Measurements from ENCODE around the gene ADAMTS6.
A peak's percentile ranks its signal among the peaks of the same experiment; 100 is the strongest.
"Not testable (repeated sequence)": the region's sequence is repeated elsewhere in the genome, so short reads cannot be mapped to it uniquely, and the experiment has no call there.

ADAMTS6 gene, protein sequence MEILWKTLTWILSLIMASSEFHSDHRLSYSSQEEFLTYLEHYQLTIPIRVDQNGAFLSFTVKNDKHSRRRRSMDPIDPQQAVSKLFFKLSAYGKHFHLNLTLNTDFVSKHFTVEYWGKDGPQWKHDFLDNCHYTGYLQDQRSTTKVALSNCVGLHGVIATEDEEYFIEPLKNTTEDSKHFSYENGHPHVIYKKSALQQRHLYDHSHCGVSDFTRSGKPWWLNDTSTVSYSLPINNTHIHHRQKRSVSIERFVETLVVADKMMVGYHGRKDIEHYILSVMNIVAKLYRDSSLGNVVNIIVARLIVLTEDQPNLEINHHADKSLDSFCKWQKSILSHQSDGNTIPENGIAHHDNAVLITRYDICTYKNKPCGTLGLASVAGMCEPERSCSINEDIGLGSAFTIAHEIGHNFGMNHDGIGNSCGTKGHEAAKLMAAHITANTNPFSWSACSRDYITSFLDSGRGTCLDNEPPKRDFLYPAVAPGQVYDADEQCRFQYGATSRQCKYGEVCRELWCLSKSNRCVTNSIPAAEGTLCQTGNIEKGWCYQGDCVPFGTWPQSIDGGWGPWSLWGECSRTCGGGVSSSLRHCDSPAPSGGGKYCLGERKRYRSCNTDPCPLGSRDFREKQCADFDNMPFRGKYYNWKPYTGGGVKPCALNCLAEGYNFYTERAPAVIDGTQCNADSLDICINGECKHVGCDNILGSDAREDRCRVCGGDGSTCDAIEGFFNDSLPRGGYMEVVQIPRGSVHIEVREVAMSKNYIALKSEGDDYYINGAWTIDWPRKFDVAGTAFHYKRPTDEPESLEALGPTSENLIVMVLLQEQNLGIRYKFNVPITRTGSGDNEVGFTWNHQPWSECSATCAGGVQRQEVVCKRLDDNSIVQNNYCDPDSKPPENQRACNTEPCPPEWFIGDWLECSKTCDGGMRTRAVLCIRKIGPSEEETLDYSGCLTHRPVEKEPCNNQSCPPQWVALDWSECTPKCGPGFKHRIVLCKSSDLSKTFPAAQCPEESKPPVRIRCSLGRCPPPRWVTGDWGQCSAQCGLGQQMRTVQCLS (N-terminal part only)

DNA sequence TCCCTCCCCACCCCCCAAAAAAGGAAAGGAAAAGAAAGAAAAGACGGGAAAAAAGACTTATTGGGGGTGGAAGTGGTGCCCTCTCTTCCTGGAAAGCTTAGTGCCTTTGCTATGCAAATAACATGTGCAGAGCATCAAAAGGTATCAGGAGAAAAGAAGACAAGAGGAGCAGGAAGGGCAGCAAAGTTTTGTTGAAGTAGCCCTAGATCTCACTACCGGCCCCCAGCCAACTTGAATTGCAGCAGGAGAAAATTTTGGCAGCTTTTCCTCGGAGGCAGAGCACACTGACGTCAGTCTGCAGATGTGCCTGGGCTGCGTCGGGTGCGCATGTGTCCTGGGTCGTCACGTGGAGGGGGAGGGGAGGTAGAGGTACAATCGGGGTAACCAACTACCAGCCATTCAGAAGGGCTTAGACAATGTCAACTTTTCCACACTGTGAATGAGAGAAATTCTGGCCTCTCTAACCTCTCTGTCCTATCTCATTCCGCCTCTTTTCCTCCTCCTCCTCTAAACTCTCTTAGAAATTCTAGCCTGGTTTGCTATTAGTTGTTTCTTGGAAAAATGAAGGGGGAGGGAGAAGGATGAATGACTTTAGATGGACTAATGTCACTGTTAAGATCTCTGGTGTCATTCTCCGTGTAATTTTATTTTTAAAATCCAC is at the start of gene ADAMTS6:
Gene ADAMTS6, minus strand, starts transcription at position 286 of the 661 bp plus-strand sequence. CDS start 8,247 bp downstream, outside the sequence.
- peak; percentile 81 for DNase-seq

DNA sequence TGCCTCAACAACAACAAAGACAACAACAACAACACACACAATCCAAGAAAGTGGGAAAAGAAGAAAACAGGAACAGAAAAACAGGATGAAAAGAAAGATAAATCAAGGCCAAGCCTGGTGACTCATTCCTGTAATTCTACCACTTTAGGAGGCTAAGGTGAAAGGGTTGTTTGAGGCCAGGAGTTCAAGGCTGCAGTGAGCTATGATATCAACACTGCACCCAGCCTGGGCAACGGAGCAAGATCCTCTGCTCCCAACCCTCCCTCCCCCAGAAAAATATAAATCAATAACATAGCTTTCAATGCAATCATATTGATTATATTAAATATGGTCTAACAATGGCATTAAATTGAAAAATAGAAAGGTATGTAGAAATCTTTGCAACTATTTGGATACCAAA is 49.2 kb upstream of the ADAMTS6 start:
- no peak for DNase-seq

DNA sequence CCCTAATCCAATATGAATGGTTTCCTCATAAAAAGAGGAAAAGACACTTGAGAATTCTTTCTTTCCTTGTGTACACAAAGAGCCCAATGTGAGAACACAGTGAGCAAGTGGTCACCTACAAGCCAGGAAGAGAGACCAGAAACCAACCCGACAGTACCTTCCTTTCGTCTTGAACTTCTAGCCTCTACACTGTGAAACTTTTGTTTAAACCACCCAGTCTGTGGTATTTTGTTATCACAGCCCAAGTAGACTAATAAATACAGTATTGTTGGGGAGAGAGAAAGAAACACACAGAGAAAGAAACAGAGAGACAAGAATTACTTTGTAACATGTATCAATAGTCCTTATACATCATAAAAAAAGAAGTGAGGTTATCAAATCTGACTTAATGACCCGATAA is 44.0 kb upstream of the ADAMTS6 start:
- no peak for DNase-seq

DNA sequence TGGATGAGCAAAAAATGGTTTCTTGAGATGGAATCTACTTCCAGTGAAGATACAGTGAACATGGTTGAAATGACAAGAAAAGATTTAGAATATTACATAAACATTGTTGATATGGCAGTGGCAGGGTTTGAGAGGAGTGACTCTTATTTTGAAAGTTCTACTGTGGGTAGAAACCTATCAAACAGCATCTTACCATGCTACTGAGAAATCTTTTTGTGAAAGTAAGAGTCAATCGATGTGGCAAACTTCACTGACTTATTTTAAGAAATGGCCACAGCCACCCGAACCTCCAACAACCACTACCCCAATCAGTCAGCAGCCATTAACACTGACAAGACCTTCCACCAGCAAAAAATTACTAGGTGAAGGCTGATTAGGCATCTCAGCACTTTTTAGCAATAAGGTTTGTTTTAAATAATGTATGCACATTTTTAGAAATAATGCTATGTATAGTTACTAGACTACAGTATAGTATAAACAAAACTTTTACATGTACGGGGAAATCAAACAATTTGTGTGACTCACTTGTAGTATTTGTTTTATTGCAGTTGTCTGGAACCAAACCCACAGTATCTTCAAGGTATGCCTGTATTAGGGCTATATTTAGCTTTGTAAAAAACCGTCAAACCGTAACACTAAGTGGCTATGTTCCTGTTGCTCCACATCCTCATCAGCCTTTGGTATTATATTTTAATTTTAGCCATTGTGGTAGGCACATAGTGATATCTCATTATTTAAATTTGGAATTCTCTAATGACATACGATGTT is 30.6 kb upstream of the ADAMTS6 start:
- no peak for DNase-seq

DNA sequence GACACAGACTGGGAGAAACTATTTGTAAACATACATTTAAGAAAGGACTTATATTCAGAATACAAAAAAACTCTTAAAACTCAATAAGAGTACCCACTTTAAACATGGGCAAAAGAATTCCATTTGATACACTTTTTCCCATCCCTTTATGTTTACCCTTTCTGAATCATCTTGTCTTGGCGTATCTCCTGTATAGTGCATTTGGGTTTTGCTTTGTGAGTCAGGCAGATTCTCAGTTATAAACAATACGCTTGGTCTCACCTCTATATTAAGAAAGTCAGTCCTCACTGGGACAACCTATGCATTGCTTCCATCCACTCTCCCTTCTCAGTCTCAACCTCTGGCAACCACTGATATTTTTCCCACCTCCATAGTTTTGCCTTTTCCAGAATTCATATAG is 27.3 kb upstream of the ADAMTS6 start:
- DNase-seq, result no peak

DNA sequence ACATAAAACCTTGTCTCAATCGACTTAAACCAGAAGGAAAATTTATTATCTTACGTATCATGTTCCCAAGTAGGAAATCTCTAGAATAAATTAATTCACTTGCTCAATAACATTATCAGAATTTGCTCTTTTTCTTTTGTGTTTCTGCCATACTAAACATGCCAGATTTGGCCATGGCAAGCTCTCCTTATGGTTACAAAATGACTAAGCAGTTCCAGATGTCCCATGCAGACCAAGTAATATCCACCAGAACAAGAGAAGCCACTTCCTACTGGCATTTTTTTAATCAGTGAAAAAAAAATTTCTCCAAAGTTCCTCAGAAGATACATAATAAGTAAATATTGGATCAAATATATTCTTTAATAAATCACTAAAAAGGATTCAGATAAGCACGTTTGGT is 25.2 kb upstream of the ADAMTS6 start:
- DNase-seq, result no peak

DNA sequence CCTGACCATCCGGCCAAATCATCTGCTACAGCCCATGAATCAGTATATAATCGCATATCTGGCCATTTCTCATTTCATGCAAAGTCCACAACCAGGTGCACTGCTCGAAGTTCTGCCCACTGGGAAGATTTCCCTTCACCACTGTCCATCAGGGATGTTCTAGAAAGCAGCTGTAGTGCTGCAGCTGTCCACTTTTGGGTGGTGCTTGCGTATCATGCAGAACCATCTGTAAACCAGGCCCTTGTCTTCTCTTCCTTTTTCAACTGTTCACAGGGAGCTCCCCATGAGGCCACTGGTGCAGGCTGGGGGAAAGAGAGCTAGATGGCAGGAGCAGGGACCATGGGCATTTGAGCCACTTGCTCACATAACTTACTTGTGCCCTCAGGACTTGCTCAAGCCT is 7.4 kb upstream of the ADAMTS6 start:
- no peak for DNase-seq

DNA sequence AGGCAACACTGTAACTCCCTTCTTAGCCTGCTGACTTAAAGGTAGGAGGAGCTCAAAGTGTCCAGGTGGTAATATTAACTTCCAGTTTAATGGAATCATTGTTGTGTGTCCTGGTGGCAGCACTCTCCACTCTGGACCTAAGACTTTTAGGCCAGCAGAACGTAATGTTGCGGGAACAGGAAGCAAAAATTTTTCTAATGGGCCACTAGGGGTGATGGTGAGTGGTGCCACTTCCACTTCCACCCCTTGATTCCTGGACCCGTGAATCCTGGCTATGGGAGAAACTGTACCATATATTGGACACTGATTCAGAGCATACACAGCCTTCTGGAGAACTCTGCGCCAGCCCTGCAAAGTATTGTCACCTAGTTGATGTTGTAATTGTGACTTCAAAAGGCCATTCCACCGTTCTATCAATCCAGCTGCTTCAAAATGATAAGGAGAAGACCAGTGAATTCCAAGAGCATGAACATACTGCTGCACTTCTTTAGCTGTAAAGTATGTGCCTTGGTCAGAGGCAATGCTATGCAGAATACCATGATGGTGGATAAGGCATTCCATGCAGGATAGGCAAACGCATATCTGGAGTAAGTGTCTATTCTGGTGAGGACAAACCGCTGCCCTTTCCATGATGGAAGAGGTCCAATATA is 6.4 kb upstream of the ADAMTS6 start:
- not testable (repeated sequence) for DNase-seq

DNA sequence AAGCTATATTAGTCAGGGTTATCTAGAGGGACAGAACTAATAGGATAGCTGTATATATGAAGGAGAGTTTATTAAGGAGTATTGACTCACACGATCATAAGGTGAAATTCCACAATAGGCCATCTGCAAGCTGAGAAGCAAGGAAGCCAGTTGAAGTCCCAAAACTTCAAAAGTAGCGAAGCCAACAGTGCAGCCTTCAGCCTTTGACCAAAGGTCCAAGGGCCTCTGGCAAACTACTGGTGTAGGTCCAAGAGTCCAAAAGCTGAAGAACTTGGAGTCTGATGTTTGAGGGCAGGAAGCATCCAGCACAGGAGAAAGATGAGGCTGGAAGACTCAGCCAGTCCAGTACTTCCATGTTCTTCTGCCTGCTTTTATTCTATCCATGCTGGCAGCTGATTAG is 5.1 kb upstream of the ADAMTS6 start:
- DNase-seq, result not testable (repeated sequence)

DNA sequence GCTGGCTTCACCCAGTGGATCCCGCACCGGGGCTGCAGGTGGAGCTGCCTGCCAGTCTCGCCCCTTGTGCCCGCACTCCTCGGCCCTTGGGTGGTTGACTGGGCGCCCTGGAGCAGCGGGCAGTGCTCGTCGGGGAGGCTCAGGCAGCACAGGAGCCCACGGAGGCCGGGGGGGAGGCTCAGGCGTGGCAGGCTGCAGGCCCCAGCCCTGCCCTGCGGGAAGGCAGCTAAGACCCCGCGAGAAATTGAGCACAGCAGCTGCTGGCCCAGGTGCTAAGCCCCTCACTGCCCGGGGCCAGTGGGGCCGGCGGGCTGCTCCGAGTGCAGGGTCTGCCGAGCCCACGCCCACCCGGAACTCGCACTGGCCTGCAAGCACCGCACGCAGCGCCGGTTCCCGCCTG is 3.7 kb upstream of the ADAMTS6 start:
- DNase-seq, result no peak

DNA sequence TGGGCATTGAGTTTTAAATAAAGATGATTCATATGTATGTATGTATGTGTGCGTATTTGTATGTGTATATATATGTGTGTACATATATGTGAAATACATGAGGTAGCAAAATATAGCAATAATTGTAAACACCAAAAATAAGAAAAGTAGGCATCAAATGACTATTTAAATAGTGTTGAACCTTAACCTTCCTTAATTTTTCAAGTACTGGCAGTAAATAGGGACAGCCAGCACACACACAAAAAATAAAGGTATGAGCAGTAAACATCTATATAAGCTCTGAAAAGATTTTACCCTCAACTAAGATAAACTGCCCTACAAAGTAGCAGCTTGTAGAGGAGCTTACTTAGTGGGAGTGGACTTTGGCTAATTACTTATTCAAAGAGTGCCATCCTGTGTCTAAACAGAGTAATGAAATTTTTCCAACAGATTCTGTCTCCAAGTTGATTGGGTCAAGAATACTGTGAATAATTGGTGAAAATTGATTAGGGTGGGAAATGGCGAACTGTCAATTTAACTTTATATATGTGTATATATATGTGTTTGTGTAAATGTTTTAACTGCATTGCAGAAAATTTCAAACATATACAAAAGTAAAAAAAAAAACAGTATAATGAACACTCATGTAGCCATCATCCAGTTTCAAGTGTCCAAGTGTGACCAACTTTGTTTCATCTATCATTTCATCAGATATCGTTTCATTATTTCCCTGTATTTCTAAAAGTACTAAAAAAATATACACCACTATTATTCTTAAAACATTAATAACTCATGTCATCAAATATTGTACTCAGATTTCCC is 2.0 kb upstream of the ADAMTS6 start:
- DNase-seq, result no peak

DNA sequence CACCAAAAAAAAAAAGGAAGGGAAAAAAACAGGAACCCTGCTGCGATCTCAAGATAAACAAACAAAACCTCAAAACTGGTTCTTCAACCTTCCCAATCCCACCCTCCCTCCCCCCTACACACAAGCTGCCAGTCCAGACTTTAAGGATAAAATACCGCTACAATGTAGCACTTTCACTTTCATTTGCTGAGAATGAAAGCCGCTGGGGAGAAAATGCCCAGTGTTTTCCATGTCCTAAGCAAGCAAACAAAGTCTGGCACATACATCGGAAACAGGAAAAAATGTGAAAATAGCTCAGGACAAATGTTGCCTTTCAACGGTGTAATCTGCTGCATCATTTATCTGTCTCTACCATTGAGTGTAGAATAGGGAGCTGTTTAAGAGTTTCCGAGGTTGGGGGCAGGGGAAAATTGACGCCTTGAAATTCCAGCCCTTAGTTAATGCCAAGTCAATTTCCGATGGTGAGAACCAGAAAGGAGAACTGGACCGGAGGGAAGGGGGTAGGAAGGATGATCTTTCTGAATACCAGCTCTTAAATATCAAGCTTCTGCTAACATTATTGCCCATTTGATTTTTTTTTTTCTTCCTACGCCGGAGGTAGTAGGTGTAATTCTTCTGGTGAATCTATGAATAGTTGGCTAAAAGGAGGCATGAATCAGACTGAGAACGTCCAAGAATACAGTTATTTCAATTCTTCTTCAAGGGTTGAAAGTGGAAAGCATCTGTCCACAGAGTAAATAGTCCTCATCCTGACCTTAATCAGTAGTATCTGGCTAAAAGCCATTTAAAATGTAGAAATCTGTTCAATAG is 1.2 kb upstream of the ADAMTS6 start:
- no peak for DNase-seq

DNA sequence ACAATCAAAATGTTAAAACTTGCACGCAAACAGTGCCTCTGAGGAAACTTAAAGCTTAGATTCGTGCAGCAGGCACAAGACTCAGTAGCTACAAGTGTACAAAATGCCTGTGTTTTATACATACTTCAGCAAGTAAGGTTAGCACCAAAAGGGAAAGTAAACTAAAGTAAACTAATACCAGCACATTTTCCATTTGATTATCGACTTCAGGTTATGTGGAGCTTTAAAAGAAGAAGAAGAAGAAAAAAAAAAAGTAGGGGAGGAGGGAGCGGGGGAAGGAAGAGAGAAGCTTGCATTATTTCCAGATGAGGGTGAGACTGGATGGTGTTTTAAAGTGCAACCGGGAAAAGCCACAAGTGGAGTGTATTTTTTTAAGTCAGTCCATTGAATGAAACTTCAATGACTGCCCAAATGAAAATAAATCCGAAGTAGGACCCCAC is 596 bp upstream of the ADAMTS6 start:
- DNase-seq, result no peak

DNA sequence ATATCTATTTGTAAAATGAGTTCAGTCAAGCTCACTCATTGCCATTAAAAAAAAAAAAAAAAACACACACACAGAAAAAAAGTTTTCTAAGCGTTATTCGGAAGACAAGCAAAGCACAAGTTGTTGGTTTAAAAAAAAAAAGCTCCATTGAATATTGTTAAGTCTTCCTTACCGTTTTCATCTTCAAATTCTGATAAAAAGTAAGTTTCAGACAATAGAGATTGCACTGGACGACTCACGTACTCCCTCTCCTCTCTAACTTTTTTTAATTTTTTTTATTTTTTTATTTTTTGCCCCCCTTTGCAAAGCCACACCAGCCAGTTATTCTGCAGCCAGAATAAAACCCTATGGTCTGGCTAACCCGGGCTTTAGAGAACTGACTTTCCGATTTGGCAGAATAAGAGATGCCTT is 544 bp downstream of the ADAMTS6 start:
- no peak for DNase-seq

DNA sequence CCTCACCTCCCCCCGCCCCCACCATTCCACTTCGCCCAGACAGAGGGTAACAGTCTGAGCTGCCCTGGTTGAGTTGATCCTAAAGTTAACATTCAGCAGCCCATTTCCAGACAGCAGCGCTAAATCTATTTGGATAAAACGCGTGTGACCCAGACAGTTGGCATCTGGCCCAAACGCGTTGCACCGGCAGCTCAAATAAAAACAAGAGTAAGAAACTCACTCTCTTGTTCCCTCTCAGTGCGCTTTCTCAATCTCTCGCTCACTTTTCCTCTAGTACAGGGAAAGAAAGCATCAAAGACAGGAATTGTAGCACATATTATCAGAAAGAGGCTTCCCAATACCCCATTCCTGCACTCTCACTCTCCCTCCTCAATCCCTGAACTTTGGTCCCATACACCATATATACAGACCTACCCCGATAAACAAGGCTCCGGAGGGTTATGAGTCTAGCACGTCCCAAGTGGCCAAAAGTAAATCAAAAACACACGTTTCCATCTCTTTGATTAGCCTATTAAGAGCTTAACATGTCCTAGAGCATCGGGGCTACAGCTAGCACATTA is 1.3 kb downstream of the ADAMTS6 start:
- peak; percentile 36 for DNase-seq

DNA sequence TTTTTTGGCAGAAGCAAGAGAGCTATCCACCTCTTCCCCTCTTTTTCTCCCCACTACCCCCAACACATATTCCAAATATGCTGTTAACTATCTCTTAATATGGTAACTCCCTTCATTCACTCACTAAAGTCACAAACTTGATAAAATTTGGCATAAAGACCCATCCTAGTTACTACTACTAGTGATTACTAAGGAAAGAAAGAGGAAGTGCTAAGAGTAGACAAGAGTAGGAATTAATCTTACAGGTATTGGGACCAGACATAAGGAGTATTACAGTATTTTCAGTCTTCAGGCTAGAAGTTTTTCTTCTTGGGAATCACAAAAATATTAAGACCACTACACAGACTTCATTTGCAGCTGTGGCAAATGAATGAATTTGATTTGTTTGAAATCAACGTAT is 2.2 kb downstream of the ADAMTS6 start:
- no peak for DNase-seq

DNA sequence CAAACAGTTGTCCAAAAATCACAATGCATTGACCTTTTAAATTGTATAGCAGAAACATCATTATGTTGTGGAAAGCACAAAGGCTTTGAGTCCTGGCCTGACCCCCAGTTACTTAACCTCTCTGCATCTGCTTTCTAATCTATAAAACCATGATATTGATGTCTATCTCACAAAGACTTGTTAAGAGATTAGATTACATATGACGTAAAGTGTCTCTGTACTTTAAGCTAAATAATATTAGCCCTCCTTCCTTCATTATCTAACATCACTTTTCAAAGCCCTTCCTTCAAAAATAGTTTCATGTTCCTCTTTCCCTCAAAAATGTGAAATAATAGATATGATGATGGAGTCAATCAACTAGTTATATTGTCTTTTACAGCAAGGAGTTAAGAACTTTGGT is 3.4 kb downstream of the ADAMTS6 start:
- DNase-seq, result no peak

DNA sequence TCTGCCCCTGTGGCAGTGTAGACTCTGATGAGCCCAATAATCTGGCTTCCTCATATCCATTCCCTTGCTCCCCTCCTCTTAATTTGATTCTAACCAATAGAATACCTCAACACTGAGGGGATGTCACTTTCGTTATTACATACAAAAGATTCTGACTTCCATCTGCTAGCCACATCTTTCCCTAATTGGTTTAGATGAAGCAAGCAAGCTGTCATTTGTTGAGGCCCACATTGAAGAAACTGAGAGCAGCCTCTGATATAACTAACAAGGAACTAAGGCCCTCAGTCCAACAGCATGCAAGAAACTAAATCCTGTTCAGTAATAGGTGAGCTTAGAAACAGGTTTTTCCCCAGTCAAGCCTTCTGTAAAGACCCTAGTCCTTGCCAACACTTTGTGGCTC is 5.8 kb downstream of the ADAMTS6 start:
- DNase-seq, result no peak

DNA sequence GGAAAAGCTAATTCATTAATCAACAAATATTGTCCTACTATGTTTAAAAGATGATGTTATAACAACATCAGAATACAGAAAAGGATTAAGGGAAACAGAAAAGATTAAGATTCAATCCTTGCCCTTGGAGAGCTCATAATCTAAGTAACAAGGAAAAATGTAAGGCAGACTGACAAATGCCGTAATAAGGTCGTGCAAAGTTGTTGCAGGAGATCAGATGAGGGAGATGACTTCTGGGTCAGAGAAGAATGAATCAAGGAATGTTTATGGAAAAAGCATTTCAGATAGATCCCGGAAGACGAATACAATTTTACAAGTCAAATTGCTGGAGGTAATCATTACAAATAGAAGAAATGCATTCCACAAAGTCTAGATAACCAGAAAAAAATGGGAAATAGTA is 6.4 kb downstream of the ADAMTS6 start:
- DNase-seq, result no peak

All from activated CD8-positive, alpha-beta memory T cell treated with anti-CD3 and anti-CD28 coated beads, Interleukin-2, amount 50 U/mL, for 4 hours (primary cell).